GM12872 (cell line): Measurements from ENCODE around the gene NUP62CL.

Experiments
- TF ChIP-seq, protein P1 (sequence below): IDR thresholded peaks from 3 replicates; pipeline ENCODE4 v1.5.1; 2011; ENCODE audit warnings: low read depth, mild to moderate bottlenecking, low read length, moderate library complexity; ENCODE audit not compliant: insufficient read depth

NUP62CL gene

DNA sequence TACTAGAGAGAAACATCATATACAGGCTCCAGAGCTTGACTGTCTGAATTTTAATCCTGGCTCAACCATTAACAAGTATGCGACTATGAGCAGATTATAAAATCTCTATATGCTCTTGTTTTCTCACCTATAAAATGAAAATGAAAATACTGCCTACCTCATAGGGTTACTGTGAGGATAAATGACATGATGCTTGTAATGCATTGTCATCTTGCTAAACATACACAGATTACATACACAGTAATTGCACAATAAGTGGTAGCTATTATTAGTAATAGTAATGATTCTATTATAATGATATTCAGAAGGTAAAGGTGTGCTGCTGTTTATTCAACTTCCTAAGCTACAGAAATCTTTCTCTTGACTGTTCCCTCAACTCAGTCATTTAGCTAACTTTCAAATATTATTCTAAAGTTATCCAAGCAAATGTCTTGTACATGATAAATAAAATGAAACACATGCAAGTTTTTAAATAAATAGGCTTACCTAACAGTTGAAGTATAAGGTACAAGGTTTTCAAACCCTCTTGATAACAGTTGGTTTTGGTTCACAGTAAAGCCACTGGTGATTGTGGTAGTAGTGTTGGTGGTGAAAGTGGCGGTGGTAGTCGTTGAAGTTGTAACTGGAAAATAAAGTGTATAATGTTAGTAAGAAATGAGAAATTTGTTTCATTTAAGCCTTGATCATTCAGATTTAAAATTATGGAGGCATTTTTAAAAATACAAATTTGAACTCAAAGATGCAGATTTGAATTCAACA lies 38.9 kb downstream of the NUP62CL start:
- TF ChIP-seq, protein P1, sequence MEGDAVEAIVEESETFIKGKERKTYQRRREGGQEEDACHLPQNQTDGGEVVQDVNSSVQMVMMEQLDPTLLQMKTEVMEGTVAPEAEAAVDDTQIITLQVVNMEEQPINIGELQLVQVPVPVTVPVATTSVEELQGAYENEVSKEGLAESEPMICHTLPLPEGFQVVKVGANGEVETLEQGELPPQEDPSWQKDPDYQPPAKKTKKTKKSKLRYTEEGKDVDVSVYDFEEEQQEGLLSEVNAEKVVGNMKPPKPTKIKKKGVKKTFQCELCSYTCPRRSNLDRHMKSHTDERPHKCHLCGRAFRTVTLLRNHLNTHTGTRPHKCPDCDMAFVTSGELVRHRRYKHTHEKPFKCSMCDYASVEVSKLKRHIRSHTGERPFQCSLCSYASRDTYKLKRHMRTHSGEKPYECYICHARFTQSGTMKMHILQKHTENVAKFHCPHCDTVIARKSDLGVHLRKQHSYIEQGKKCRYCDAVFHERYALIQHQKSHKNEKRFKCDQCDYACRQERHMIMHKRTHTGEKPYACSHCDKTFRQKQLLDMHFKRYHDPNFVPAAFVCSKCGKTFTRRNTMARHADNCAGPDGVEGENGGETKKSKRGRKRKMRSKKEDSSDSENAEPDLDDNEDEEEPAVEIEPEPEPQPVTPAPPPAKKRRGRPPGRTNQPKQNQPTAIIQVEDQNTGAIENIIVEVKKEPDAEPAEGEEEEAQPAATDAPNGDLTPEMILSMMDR = no peak

DNA sequence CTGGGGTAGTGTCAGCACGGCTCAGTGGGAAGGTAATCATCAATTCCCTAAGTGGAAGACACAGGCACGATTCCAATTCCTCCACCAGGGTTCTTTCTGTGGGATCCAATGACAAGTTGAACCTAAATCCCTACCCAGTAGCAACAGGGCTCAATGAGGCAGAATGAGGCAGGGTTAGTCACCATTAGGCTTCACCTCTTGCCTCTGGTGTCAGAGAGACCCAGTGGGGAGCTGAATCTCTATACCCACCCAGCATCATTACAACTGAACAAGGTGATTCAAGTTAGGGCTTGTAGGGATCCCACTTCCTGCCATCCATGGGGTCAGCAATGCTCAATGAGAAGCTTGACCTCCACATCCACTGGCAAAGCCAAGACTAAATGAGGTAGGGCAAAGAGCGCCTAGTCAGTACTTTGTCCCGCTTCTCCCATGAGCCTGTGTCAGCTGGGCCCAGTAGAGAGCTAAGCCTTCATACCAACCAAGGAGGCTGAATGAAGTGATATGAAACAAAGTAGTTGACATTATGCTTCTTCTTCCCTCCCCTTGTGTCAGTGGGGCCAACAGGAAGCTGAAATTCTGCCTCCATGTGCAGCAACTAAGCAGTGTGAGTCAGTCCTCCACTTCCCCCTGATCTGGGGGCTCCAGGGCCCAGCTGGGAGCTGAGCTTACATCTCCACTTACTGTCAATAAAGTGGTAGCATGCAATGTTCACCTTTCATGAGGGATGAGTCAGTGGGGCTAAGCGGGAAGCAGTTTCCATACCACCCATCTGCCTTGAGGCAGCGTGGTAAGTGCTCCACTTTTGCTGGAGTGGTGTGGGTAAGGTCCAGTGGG lies 51.2 kb downstream of the NUP62CL start:
- TF ChIP-seq, protein P1 = no peak

DNA sequence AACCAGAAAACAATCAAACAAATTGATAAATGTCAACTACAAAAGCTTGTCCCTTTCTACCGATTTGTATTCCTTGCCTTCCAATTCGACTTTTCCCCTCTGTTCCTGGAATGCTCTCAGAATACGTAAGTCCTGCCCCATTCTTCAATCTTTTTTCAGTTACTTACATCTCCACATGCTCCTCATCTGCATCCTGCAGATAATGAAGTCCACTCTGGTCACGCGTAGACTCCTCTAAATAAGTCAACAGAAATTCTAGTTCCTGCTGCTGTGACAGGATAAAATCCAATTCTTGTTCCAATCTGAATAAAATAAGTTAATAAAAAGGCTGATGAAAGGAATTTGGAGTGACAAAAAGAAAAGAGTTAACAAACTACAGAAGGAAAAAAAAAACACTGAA lies 53.2 kb downstream of the NUP62CL start:
- TF ChIP-seq, protein P1 = no peak

DNA sequence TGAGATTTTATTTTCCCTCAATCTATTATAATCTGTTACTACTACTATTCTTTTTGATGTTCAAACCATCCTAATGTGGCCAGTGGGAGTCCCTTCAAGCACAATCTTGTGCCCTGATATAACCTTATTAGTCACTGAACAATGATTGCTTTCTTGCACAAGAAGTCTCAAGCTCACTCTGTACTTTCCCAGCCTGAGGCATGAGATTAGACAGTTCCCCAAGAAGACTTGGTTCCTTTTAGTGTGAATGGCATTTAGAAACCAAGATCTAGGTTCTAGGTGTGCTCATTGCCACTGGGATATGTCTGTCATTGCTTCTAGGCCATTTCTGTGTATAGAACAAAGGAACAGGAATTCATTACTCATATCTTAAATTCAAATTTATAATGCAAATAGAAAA lies 59.6 kb downstream of the NUP62CL start:
- TF ChIP-seq, protein P1 = no peak

DNA sequence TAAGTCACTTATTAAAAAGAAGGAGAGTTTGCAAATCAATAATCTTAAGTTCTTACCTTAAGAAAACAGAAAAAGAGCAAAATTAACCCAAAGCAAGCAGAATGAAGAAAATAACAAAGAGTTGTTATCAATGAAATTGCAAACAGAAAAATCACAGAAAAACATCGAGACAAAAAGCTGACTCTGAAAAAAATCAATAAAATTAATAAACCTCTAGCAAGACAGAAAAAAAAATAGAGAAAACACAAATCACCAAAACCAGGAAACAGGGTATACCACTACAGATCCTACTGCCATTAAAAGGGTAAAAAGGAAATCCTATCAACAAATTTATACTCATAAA lies 70.3 kb downstream of the NUP62CL start:
- TF ChIP-seq, protein P1 = no peak

DNA sequence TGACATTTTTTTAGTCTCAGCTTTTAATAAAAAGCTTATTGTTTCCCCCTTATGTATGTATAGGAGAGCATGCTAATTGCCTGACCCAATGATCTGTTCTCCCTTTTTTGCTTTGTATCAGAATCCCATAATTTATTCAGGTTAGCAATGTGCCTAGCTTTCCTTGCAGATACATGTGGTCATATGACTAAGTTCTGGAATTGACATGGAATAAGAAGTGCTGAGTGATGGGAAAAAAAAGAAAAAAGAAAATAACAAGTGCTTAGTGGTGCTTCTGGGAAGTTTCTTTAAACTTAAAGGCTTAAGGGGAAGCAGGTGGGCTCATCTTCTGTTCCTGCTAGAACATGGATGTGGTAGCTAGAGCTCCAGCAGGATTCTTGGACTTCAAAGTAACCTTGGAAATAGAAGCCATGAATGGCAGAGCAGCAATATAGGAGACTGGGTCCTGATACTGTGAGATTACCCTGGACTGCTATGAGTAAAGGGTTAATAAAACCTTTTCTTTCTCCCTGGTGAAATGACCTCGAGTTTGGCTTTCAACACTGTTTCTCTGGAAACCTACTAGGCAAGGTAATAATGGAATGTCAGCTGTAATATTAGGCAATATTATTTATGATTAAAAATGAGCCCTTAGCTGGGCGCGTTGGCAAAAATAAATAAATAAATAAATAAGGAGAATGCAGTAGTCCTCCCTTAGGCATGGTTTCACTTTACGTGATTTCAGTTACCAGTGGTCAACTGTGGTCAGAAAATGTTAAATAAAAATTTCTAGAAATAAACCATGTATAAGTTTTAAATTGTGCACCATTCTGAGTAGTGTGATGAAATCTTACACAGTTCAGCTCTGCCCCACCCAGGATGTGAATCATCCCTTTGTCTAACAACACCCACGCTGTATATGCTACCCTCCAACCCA lies 70.9 kb downstream of the NUP62CL start:
- TF ChIP-seq, protein P1 = no peak

DNA sequence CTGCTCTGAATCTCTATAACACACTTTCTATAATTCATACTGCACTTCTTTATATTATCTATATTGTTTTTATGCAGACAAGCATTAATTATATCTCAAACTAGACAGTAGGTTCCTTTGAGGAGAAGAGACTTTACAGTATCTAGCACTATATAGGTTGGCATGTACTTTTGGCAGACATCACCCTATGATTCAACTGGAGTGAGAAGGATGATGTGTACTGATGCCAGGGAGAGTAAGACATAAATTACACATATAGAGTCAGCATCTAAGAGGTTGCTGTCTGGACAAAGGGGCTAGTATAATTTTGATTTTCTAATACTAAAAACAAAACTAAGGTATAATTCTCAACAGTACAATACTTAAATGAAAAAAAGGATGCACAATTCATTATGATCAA lies 82.5 kb downstream of the NUP62CL start:
- TF ChIP-seq, protein P1 = no peak
